OCI-LY3 (cell line): ENCODE results near the gene C3AR1.

Experiments used
- EZH2phosphoT487 ChIP-seq: fragments of 200-600 bp; shearing (Covaris generic); IDR thresholded peaks from 2 replicates; pipeline ENCODE4 v1.6.1; 2018; ENCODE audit warnings: antibody characterized with exemption, mixed run types, low read depth
- TF ChIP-seq, protein P1 (sequence below): fragments of 200-600, 300-600 bp; sonication (generic); IDR thresholded peaks from 2 replicates; pipeline ENCODE4 v1.5.1; 2014; ENCODE audit warnings: antibody characterized with exemption, low read length, low read depth

- TF ChIP-seq, protein P1, sequence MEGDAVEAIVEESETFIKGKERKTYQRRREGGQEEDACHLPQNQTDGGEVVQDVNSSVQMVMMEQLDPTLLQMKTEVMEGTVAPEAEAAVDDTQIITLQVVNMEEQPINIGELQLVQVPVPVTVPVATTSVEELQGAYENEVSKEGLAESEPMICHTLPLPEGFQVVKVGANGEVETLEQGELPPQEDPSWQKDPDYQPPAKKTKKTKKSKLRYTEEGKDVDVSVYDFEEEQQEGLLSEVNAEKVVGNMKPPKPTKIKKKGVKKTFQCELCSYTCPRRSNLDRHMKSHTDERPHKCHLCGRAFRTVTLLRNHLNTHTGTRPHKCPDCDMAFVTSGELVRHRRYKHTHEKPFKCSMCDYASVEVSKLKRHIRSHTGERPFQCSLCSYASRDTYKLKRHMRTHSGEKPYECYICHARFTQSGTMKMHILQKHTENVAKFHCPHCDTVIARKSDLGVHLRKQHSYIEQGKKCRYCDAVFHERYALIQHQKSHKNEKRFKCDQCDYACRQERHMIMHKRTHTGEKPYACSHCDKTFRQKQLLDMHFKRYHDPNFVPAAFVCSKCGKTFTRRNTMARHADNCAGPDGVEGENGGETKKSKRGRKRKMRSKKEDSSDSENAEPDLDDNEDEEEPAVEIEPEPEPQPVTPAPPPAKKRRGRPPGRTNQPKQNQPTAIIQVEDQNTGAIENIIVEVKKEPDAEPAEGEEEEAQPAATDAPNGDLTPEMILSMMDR: no peak
- TF ChIP-seq EZH2phosphoT487: no peak
These were observed 54.8 kb downstream of the C3AR1 start for GRCh38 chr12:8011331-8011730.
